Measurements from ENCODE around the gene ARMC8.

ARMC8 gene

GRCh38 chr3:138200424-138200823 is 13.3 kb downstream of the ARMC8 start:
- DNase-seq: no peak

GRCh38 chr3:138202945-138203701 is 16.0 kb downstream of the ARMC8 start:
- DNase-seq: no peak

GRCh38 chr3:138203938-138204337 is 16.8 kb downstream of the ARMC8 start:
- DNase-seq: no peak

GRCh38 chr3:138205527-138205926 is 18.4 kb downstream of the ARMC8 start:
- no peak for DNase-seq

GRCh38 chr3:138206196-138206595 is 19.1 kb downstream of the ARMC8 start:
- DNase-seq: no peak

- no peak for DNase-seq
Observed at GRCh38 chr3:138210528-138210927, 23.4 kb downstream of the ARMC8 start.

GRCh38 chr3:138213398-138214085 is 26.4 kb downstream of the ARMC8 start:
- DNase-seq: no peak

GRCh38 chr3:138219255-138219654 is 32.2 kb downstream of the ARMC8 start:
- DNase-seq: no peak

- DNase-seq: no peak
Observed at GRCh38 chr3:138220242-138220641, 33.1 kb downstream of the ARMC8 start.

- DNase-seq: no peak
Observed at GRCh38 chr3:138220788-138221187, 33.7 kb downstream of the ARMC8 start.

- no peak for DNase-seq
Observed at GRCh38 chr3:138222131-138222941, 35.2 kb downstream of the ARMC8 start.

- DNase-seq: no peak
Observed at GRCh38 chr3:138222942-138223287, 35.8 kb downstream of the ARMC8 start.

GRCh38 chr3:138227650-138228049 is 40.5 kb downstream of the ARMC8 start:
- no peak for DNase-seq

GRCh38 chr3:138230525-138230924 is 43.4 kb downstream of the ARMC8 start:
- no peak for DNase-seq

GRCh38 chr3:138232705-138233364 is 45.7 kb downstream of the ARMC8 start:
- no peak for DNase-seq

GRCh38 chr3:138234401-138235179 is 47.5 kb downstream of the ARMC8 start:
- DNase-seq: no peak

- no peak for DNase-seq
Observed at GRCh38 chr3:138238711-138239110, 51.6 kb downstream of the ARMC8 start.

- no peak for DNase-seq
Observed at GRCh38 chr3:138241061-138241460, 54.0 kb downstream of the ARMC8 start.

- no peak for DNase-seq
Observed at GRCh38 chr3:138241676-138242075, 54.6 kb downstream of the ARMC8 start.

GRCh38 chr3:138242466-138242865 is 55.4 kb downstream of the ARMC8 start:
- no peak for DNase-seq

GRCh38 chr3:138245026-138245425 is 57.9 kb downstream of the ARMC8 start:
- no peak for DNase-seq

GRCh38 chr3:138249636-138250035 is 62.5 kb downstream of the ARMC8 start:
- DNase-seq: no peak
